HepG2 (cell line): ENCODE data around the gene ATG7. TPM values are rescaled to one million over a fixed set of nuclear protein-coding genes. Genes with fewer than 3 reads are reported as not detected.

Experiments
- CBX2 ChIP-seq, 2 experiments: fragments of 200-600 bp in 1 of 2; sonication (generic); formaldehyde crosslinking in 1 of 2; IDR thresholded peaks; 2 replicates each; pipeline versions ENCODE4 v1.7.0 to v1.8.1; 2018 to 2022; ENCODE audit warnings: low read depth in 2 of 2, low read length in 1 of 2, mild to moderate bottlenecking in 1 of 2, missing genetic modification reagents in 1 of 2
- CTCF ChIP-seq: sonication (generic); formaldehyde crosslinking; IDR thresholded peaks from 2 replicates; pipeline ENCODE4 v1.5.0; 2020; ENCODE audit warnings: mild to moderate bottlenecking, missing genetic modification reagents, moderate library complexity
- EEA1 ChIP-seq: sonication (generic); formaldehyde crosslinking; IDR thresholded peaks from 2 replicates; pipeline ENCODE4 v1.5.1; 2020; ENCODE audit warnings: mild to moderate bottlenecking, missing genetic modification reagents, borderline replicate concordance
- FOSL2 ChIP-seq: sonication (generic); formaldehyde crosslinking; IDR thresholded peaks from 2 replicates; pipeline ENCODE4 v1.4.0; 2020; ENCODE audit warnings: missing genetic modification reagents
- GPBP1L1 ChIP-seq: sonication (generic); formaldehyde crosslinking; IDR thresholded peaks from 2 replicates; pipeline ENCODE4 v1.5.0; 2020; ENCODE audit warnings: mild to moderate bottlenecking, missing genetic modification reagents
- MED1 ChIP-seq: sonication (generic); formaldehyde crosslinking; IDR thresholded peaks from 2 replicates; pipeline ENCODE4 v1.4.0; 2020; ENCODE audit warnings: missing genetic modification reagents
- MIXL1 ChIP-seq: IDR thresholded peaks from 2 replicates; pipeline ENCODE4 v1.6.1; 2016
- NR1H2 ChIP-seq: sonication (generic); formaldehyde crosslinking; IDR thresholded peaks from 2 replicates; pipeline ENCODE4 v1.8.1; 2022; ENCODE audit warnings: low read depth, missing genetic modification reagents, borderline replicate concordance
- PAXIP1 ChIP-seq: sonication (generic); formaldehyde crosslinking; conservative IDR thresholded peaks from 2 replicates; pipeline ENCODE4 v1.4.0; 2020; ENCODE audit warnings: mild to moderate bottlenecking, missing genetic modification reagents, moderate library complexity
- PCBP1 ChIP-seq: fragments of 200-400 bp; formaldehyde crosslinking; IDR thresholded peaks from 2 replicates; pipeline ENCODE4 v1.6.1; 2017; ENCODE audit warnings: mild to moderate bottlenecking, low read depth, low read length, borderline replicate concordance
- PRDM10 ChIP-seq: sonication (generic); formaldehyde crosslinking; IDR thresholded peaks from 2 replicates; pipeline ENCODE4 v1.4.0; 2020; ENCODE audit warnings: low read depth, missing genetic modification reagents
- RAD21 ChIP-seq: fragments of 450-650 bp; formaldehyde crosslinking; IDR thresholded peaks from 2 replicates; pipeline ENCODE4 v1.5.0; 2020; ENCODE audit warnings: mild to moderate bottlenecking
- ZNF451 ChIP-seq: sonication (generic); formaldehyde crosslinking; IDR thresholded peaks from 2 replicates; pipeline ENCODE4 v1.5.0; 2020; ENCODE audit warnings: mild to moderate bottlenecking, missing genetic modification reagents
- ZNF547 ChIP-seq: sonication (generic); formaldehyde crosslinking; IDR thresholded peaks from 2 replicates; pipeline ENCODE4 v1.5.1; 2020; ENCODE audit warnings: mild to moderate bottlenecking, missing genetic modification reagents
- ZNF570 ChIP-seq: sonication (generic); formaldehyde crosslinking; IDR thresholded peaks from 2 replicates; pipeline ENCODE4 v1.4.0; 2020; ENCODE audit warnings: mild to moderate bottlenecking, missing genetic modification reagents, borderline replicate concordance
- ZNF766 ChIP-seq: sonication (generic); formaldehyde crosslinking; IDR thresholded peaks from 2 replicates; pipeline ENCODE4 v1.5.0; 2020; ENCODE audit warnings: missing genetic modification reagents, borderline replicate concordance
- ZNF839 ChIP-seq: sonication (generic); formaldehyde crosslinking; IDR thresholded peaks from 2 replicates; pipeline ENCODE4 v1.4.0; 2020; ENCODE audit warnings: missing genetic modification reagents, mild to moderate bottlenecking, borderline replicate concordance
- polyA plus RNA-seq, 8 experiments: library from polyadenylated mRNA; depleted of rRNA in 3 of 8; stranded (reverse) in 7 of 8; unstranded in 1 of 8; fragments of >200 nt; fragmentation: Illumina TruSeq in 4 of 8; extraction: Trizol in 4 of 8; gene quantifications; 2 replicates each; pipeline versions ENCODE4 v1.2.1 to v1.2.3, GENCODE V29; 2011 to 2016; ENCODE audit warnings: low read depth in 4 of 8, missing spikeins in 1 of 8, mixed read lengths in 1 of 8; ENCODE audit not compliant: insufficient read depth in 1 of 8
- total RNA-seq, 5 experiments: library from RNA; depleted of rRNA; stranded (reverse); fragments of >200 nt; fragmentation: Illumina TruSeq; extraction: Trizol; gene quantifications; 2 replicates each; pipeline ENCODE4 v1.2.3, GENCODE V29; 2016; ENCODE audit warnings: low read depth in 1 of 5

ATG7 gene
- total and polyA plus RNA-seq, 2 of the 13 experiments (the other 11 are each of a cell fraction or from before 2014, with no cell fraction given): 7.8 to 22.1 TPM

GRCh38 chr3:11271986-11272904 lies at the start of gene ATG7 (continued):
- TF ChIP-seq RAD21 (CRISPR knock-in tag) (peak; percentile 47; the same call in 1 of the 2 replicates), MIXL1 (0 out of 2 replicates have a peak, but pooled peaks have one; percentile 46), FOSL2 (CRISPR knock-in tag) (peak; percentile 70; the same call in 1 of the 2 replicates), CBX2 (IDR thresholded peaks at IDR 0.05; ENCODE audit: low read depth, low read length) (no peak), CBX2 (CRISPR knock-in tag; IDR thresholded peaks at IDR 0.05; ENCODE audit: low read depth) (no peak), ZNF547 (CRISPR knock-in tag) (peak; percentile 65; the same call in 1 of the 2 replicates), NR1H2 (CRISPR knock-in tag) (no peak), CTCF (CRISPR knock-in tag) (peak; percentile 50), ZNF570 (CRISPR knock-in tag) (no peak), ZNF451 (CRISPR knock-in tag) (no peak), GPBP1L1 (CRISPR knock-in tag) (no peak), EEA1 (CRISPR knock-in tag) (peak; percentile 82; the same call in 1 of the 2 replicates), PAXIP1 (CRISPR knock-in tag) (0 out of 2 replicates have a peak, but pooled peaks have one; percentile 12), ZNF766 (CRISPR knock-in tag) (0 out of 2 replicates have a peak, but pooled peaks have one; percentile 47), PRDM10 (CRISPR knock-in tag) (peak; percentile 96), ZNF839 (peak; percentile 86; the same call in 1 of the 2 replicates), MED1 (CRISPR knock-in tag) (peak; percentile 40; the same call in 1 of the 2 replicates), PCBP1 (0 out of 2 replicates have a peak, but pooled peaks have one; percentile 50)
